Immature natural killer cell (primary cell): ENCODE results near the gene ELMO1. TPM values are rescaled to one million over a fixed set of nuclear protein-coding genes. Genes with fewer than 3 reads are reported as not detected.
A peak's percentile ranks its signal among the peaks of the same experiment; 100 is the strongest.

Experiments used
- DNase-seq, 3 donors: peaks; one replicate each; pipeline ENCODE4 v3.0.0; 2022; ENCODE audit warnings: mixed read lengths in 1 of 3
- H3K27ac Mint-ChIP-seq, 6 donors: one replicate each; pipeline ENCODE4 v1.8.0; 2020; ENCODE audit warnings: mixed read lengths in 6 of 6, mild to moderate bottlenecking in 5 of 6, inconsistent platforms in 4 of 6, moderate library complexity in 3 of 6
- H3K27me3 Mint-ChIP-seq, 3 donors: one replicate each; pipeline ENCODE4 v1.8.0; 2020 to 2021; ENCODE audit warnings: low read depth in 3 of 3, mild to moderate bottlenecking in 3 of 3, mixed read lengths in 3 of 3, moderate library complexity in 3 of 3, inconsistent platforms in 1 of 3
- H3K36me3 Mint-ChIP-seq, 3 donors: one replicate each; pipeline ENCODE4 v1.8.0; 2020; ENCODE audit warnings: mixed read lengths in 3 of 3, inconsistent platforms in 2 of 3, mild to moderate bottlenecking in 2 of 3
- H3K4me1 Mint-ChIP-seq, 2 donors: one replicate each; pipeline ENCODE4 v1.8.0; 2020; ENCODE audit warnings: inconsistent platforms in 2 of 2, mild to moderate bottlenecking in 2 of 2, mixed read lengths in 2 of 2, moderate library complexity in 1 of 2
- H3K4me3 Mint-ChIP-seq, 5 donors: one replicate each; pipeline ENCODE4 v1.8.0; 2020; ENCODE audit warnings: mild to moderate bottlenecking in 5 of 5, mixed read lengths in 5 of 5, inconsistent platforms in 3 of 5, moderate library complexity in 3 of 5
- H3K9me3 Mint-ChIP-seq, 6 donors: one replicate each; pipeline ENCODE4 v1.8.0; 2020; ENCODE audit warnings: mild to moderate bottlenecking in 6 of 6, mixed read lengths in 6 of 6, inconsistent platforms in 4 of 6, moderate library complexity in 3 of 6
- polyA plus RNA-seq, 3 donors: library from polyadenylated mRNA; unstranded; fragments of 300-500 nt; fragmentation: Illumina TruSeq; gene quantifications; one replicate each; pipeline ENCODE4 v1.2.3, GENCODE V29; 2021

The ELMO1 gene
- polyA plus RNA-seq, 3 donors from 2014 or later = 31.9 to 65.9 (median 53.1) TPM

- no peak overlapping the region for H3K4me3 Mint-ChIP-seq
- peak overlapping the region in 5 of 6 donors; percentile 1 to 38 (median 9) for H3K27ac Mint-ChIP-seq
- H3K36me3 Mint-ChIP-seq = peaks cover 0 to 19% (median 14%) of the 10 kb centered on the region in 3 donors
- H3K9me3 Mint-ChIP-seq = no peaks in the 10 kb centered on the region
- peaks cover 53 to 74% of the 10 kb centered on the region in 2 donors for H3K4me1 Mint-ChIP-seq
- H3K27me3 Mint-ChIP-seq = peaks cover 0 to 5% (median 0%) of the 10 kb centered on the region in 3 donors
- no peak for DNase-seq
Observed at GRCh38 chr7:37113661-37114355, 334.9 kb downstream of the ELMO1 start.

- DNase-seq = no peak
- peak overlapping the region in 1 of 5 donors; percentile 18 for H3K4me3 Mint-ChIP-seq
- peaks cover 0 to 19% (median 14%) of the 10 kb centered on the region in 3 donors for H3K36me3 Mint-ChIP-seq
- H3K4me1 Mint-ChIP-seq = peaks cover 55 to 75% of the 10 kb centered on the region in 2 donors
- H3K27me3 Mint-ChIP-seq = peaks cover 0 to 5% (median 0%) of the 10 kb centered on the region in 3 donors
- peak overlapping the region in 2 of 6 donors; percentile 1 to 65 for H3K27ac Mint-ChIP-seq
- H3K9me3 Mint-ChIP-seq = no peaks in the 10 kb centered on the region
Observed at GRCh38 chr7:37112876-37113275, 335.8 kb downstream of the ELMO1 start.

- H3K9me3 Mint-ChIP-seq = no peaks in the 10 kb centered on the region
- no peak overlapping the region for H3K4me3 Mint-ChIP-seq
- peaks cover 0 to 19% (median 14%) of the 10 kb centered on the region in 3 donors for H3K36me3 Mint-ChIP-seq
- H3K27ac Mint-ChIP-seq = peak overlapping the region in 1 of 6 donors; percentile 28
- no peak for DNase-seq
- H3K4me1 Mint-ChIP-seq = peaks cover 61 to 81% of the 10 kb centered on the region in 2 donors
- H3K27me3 Mint-ChIP-seq = peaks cover 0 to 5% (median 0%) of the 10 kb centered on the region in 3 donors
Observed at GRCh38 chr7:37112218-37112617, 336.4 kb downstream of the ELMO1 start.

- Mint-ChIP-seq H3K4me1 (peaks cover 62 to 80% of the 10 kb centered on the region in 2 donors), H3K27ac (no peak overlapping the region), H3K4me3 (no peak overlapping the region), H3K9me3 (no peaks in the 10 kb centered on the region), H3K27me3 (peaks cover 0 to 5% (median 0%) of the 10 kb centered on the region in 3 donors), H3K36me3 (peaks cover 0 to 19% (median 14%) of the 10 kb centered on the region in 3 donors)
- DNase-seq = no peak
Observed at GRCh38 chr7:37111459-37111858, 337.2 kb downstream of the ELMO1 start.

GRCh38 chr7:37110660-37111424 is 337.8 kb downstream of the ELMO1 start:
- H3K4me3 Mint-ChIP-seq = no peak overlapping the region
- H3K27ac Mint-ChIP-seq = peak overlapping the region in 2 of 6 donors; percentile 8 to 17
- peaks cover 0 to 5% (median 0%) of the 10 kb centered on the region in 3 donors for H3K27me3 Mint-ChIP-seq

GRCh38 chr7:37109843-37110242 is 338.8 kb downstream of the ELMO1 start:
- H3K4me1 Mint-ChIP-seq = peaks cover 54 to 67% of the 10 kb centered on the region in 2 donors
- peaks cover 0 to 19% (median 14%) of the 10 kb centered on the region in 3 donors for H3K36me3 Mint-ChIP-seq
- H3K27ac Mint-ChIP-seq = peak overlapping the region in 1 of 6 donors; percentile 80
- no peaks in the 10 kb centered on the region for H3K9me3 Mint-ChIP-seq
- no peak for DNase-seq
- peaks cover 0 to 5% (median 0%) of the 10 kb centered on the region in 3 donors for H3K27me3 Mint-ChIP-seq
- peak overlapping the region in 1 of 5 donors; percentile 18 for H3K4me3 Mint-ChIP-seq

More at GRCh38 chr7:37110660-37111424, 337.8 kb downstream of the ELMO1 start:
- H3K36me3 Mint-ChIP-seq = peaks cover 0 to 19% (median 14%) of the 10 kb centered on the region in 3 donors
- no peaks in the 10 kb centered on the region for H3K9me3 Mint-ChIP-seq
- H3K4me1 Mint-ChIP-seq = peaks cover 58 to 73% of the 10 kb centered on the region in 2 donors
- no peak for DNase-seq

- H3K4me1 Mint-ChIP-seq = peaks cover 52 to 65% of the 10 kb centered on the region in 2 donors
- H3K9me3 Mint-ChIP-seq = no peaks in the 10 kb centered on the region
- DNase-seq = no peak
- peaks cover 0 to 5% (median 1%) of the 10 kb centered on the region in 3 donors for H3K27me3 Mint-ChIP-seq
- H3K27ac Mint-ChIP-seq = no peak overlapping the region
- H3K4me3 Mint-ChIP-seq = no peak overlapping the region
- H3K36me3 Mint-ChIP-seq = peaks cover 0 to 18% (median 14%) of the 10 kb centered on the region in 3 donors
Observed at GRCh38 chr7:37109016-37109683, 339.5 kb downstream of the ELMO1 start.

GRCh38 chr7:37108615-37109014 is 340.0 kb downstream of the ELMO1 start:
- Mint-ChIP-seq H3K27ac (peak overlapping the region in 3 of 6 donors; percentile 31 to 69 (median 37)), H3K9me3 (no peaks in the 10 kb centered on the region), H3K27me3 (peaks cover 0 to 5% (median 1%) of the 10 kb centered on the region in 3 donors), H3K4me1 (peaks cover 48 to 60% of the 10 kb centered on the region in 2 donors), H3K4me3 (peak overlapping the region in 1 of 5 donors; percentile 12), H3K36me3 (peaks cover 0 to 15% (median 14%) of the 10 kb centered on the region in 3 donors)
- DNase-seq = no peak

GRCh38 chr7:37107047-37107750 is 341.5 kb downstream of the ELMO1 start:
- H3K4me1 Mint-ChIP-seq = peaks cover 48 to 57% of the 10 kb centered on the region in 2 donors
- H3K9me3 Mint-ChIP-seq = no peaks in the 10 kb centered on the region
- H3K27me3 Mint-ChIP-seq = peaks cover 0 to 5% (median 1%) of the 10 kb centered on the region in 3 donors
- no peak overlapping the region for H3K4me3 Mint-ChIP-seq
- DNase-seq = no peak
- peak overlapping the region in 3 of 6 donors; percentile 17 to 61 (median 17) for H3K27ac Mint-ChIP-seq
- H3K36me3 Mint-ChIP-seq = peaks cover 0 to 9% (median 6%) of the 10 kb centered on the region in 3 donors

GRCh38 chr7:37105762-37106161 is 342.9 kb downstream of the ELMO1 start:
- Mint-ChIP-seq H3K36me3 (no peaks in the 10 kb centered on the region), H3K27me3 (peaks cover 0 to 1% (median under 1%) of the 10 kb centered on the region in 3 donors), H3K4me3 (no peak overlapping the region), H3K9me3 (no peaks in the 10 kb centered on the region), H3K27ac (peak overlapping the region in 1 of 6 donors; percentile 47), H3K4me1 (peaks cover 52 to 60% of the 10 kb centered on the region in 2 donors)
- no peak for DNase-seq

- Mint-ChIP-seq H3K36me3 (peaks cover 0 to 6% (median 0%) of the 10 kb centered on the region in 3 donors), H3K4me3 (no peak overlapping the region), H3K9me3 (no peaks in the 10 kb centered on the region), H3K27ac (peak overlapping the region in 1 of 6 donors; percentile 34), H3K4me1 (peaks cover 60 to 63% of the 10 kb centered on the region in 2 donors), H3K27me3 (peaks cover 0 to 2% (median 0%) of the 10 kb centered on the region in 3 donors)
- no peak for DNase-seq
Observed at GRCh38 chr7:37104822-37105518, 343.7 kb downstream of the ELMO1 start.

GRCh38 chr7:37102518-37103137 is 346.0 kb downstream of the ELMO1 start:
- Mint-ChIP-seq H3K36me3 (peaks cover 3 to 9% (median 3%) of the 10 kb centered on the region in 3 donors), H3K27ac (peak overlapping the region in 1 of 6 donors; percentile 23), H3K27me3 (peaks cover 0 to 2% (median 0%) of the 10 kb centered on the region in 3 donors), H3K4me3 (no peak overlapping the region), H3K4me1 (peaks cover 42 to 44% of the 10 kb centered on the region in 2 donors), H3K9me3 (no peaks in the 10 kb centered on the region)
- DNase-seq = no peak
